Measurements from ENCODE around the gene ZBED3.

GRCh38 chr5:77133061-77133758 lies 46.1 kb upstream of the ZBED3 start:
- TF ChIP-seq, protein P1, sequence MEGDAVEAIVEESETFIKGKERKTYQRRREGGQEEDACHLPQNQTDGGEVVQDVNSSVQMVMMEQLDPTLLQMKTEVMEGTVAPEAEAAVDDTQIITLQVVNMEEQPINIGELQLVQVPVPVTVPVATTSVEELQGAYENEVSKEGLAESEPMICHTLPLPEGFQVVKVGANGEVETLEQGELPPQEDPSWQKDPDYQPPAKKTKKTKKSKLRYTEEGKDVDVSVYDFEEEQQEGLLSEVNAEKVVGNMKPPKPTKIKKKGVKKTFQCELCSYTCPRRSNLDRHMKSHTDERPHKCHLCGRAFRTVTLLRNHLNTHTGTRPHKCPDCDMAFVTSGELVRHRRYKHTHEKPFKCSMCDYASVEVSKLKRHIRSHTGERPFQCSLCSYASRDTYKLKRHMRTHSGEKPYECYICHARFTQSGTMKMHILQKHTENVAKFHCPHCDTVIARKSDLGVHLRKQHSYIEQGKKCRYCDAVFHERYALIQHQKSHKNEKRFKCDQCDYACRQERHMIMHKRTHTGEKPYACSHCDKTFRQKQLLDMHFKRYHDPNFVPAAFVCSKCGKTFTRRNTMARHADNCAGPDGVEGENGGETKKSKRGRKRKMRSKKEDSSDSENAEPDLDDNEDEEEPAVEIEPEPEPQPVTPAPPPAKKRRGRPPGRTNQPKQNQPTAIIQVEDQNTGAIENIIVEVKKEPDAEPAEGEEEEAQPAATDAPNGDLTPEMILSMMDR (IDR thresholded peaks at IDR 0.05; ENCODE audit: borderline replicate concordance, extremely low read depth, low read length, poor library complexity, severe bottlenecking), result no peak
- no peak for TF ChIP-seq EZH2 (IDR thresholded peaks at IDR 0.05; ENCODE audit: borderline replicate concordance, low read depth, low read length, severe bottlenecking)

Data from DND-41 (cell line).